Astrocyte (in vitro differentiated cells and primary cell): Measurements from ENCODE around the gene CTSW. TPM values are rescaled to one million over a fixed set of nuclear protein-coding genes. Genes with fewer than 3 reads are reported as not detected.

Experiments
- DNase-seq: peaks from one replicate; pipeline ENCODE4 v3.0.0-alpha.2; 2010; ENCODE audit warnings: low read depth
- FAIRE-seq: peaks from 2 replicates; lab custom pipeline; 2011; peaks lifted over from hg19 to GRCh38; lab: Jason Lieb, UNC
- H2AFZ ChIP-seq: 2 replicates; pipeline ENCODE4 v1.6.0; 2012; ENCODE audit warnings: low read depth, low read length, inconsistent platforms
- H3K27ac ChIP-seq: 2 replicates; pipeline ENCODE4 v1.5.1; 2011; ENCODE audit warnings: low read depth, low read length, inconsistent platforms
- H3K27me3 ChIP-seq: 2 replicates; pipeline ENCODE4 v1.6.0; 2011; ENCODE audit warnings: low read length, inconsistent platforms; ENCODE audit not compliant: insufficient read depth
- H3K36me3 ChIP-seq: 2 replicates; pipeline ENCODE4 v1.5.1; 2011; ENCODE audit warnings: low read length, inconsistent platforms; ENCODE audit not compliant: insufficient read depth
- H3K4me1 ChIP-seq: 2 replicates; pipeline ENCODE4 v1.5.1; 2011; ENCODE audit warnings: low read length, inconsistent platforms; ENCODE audit not compliant: insufficient read depth
- H3K4me2 ChIP-seq: 2 replicates; pipeline ENCODE4 v1.6.0; 2012; ENCODE audit warnings: low read length, inconsistent platforms
- H3K4me3 ChIP-seq: 2 replicates; pipeline ENCODE4 v1.5.1; 2011; ENCODE audit warnings: low read depth, mild to moderate bottlenecking, low read length, inconsistent platforms; ENCODE audit not compliant: insufficient read depth
- H3K79me2 ChIP-seq: 2 replicates; pipeline ENCODE4 v1.6.0; 2012; ENCODE audit warnings: mild to moderate bottlenecking, low read length, inconsistent platforms; ENCODE audit not compliant: insufficient read depth
- H3K9ac ChIP-seq: 2 replicates; pipeline ENCODE4 v1.6.0; 2012; ENCODE audit warnings: mild to moderate bottlenecking, low read length, inconsistent platforms
- H3K9me3 ChIP-seq: 2 replicates; pipeline ENCODE4 v1.5.1; 2012; ENCODE audit warnings: low read depth, mild to moderate bottlenecking, low read length, inconsistent platforms; ENCODE audit not compliant: insufficient read depth
- H4K20me1 ChIP-seq: 2 replicates; pipeline ENCODE4 v1.6.0; 2012; ENCODE audit warnings: low read length, inconsistent platforms; ENCODE audit not compliant: insufficient read depth
- H3K27ac Mint-ChIP-seq: one replicate; pipeline ENCODE4 v1.8.0; 2021; ENCODE audit warnings: mild to moderate bottlenecking, mixed read lengths; ENCODE audit not compliant: unreplicated experiment
- H3K27me3 Mint-ChIP-seq: one replicate; pipeline ENCODE4 v1.8.0; 2021; ENCODE audit warnings: low read depth, mixed read lengths; ENCODE audit not compliant: unreplicated experiment
- H3K36me3 Mint-ChIP-seq: one replicate; pipeline ENCODE4 v1.8.0; 2021; ENCODE audit warnings: low read depth, mixed read lengths; ENCODE audit not compliant: unreplicated experiment
- H3K4me1 Mint-ChIP-seq: one replicate; pipeline ENCODE4 v1.8.0; 2021; ENCODE audit warnings: low read depth, mixed read lengths; ENCODE audit not compliant: unreplicated experiment
- H3K4me3 Mint-ChIP-seq: one replicate; pipeline ENCODE4 v1.8.0; 2021; ENCODE audit warnings: mild to moderate bottlenecking, moderate library complexity, mixed read lengths; ENCODE audit not compliant: unreplicated experiment
- H3K9me3 Mint-ChIP-seq: one replicate; pipeline ENCODE4 v1.8.0; 2021; ENCODE audit warnings: mild to moderate bottlenecking, mixed read lengths; ENCODE audit not compliant: unreplicated experiment
- EZH2 ChIP-seq: IDR thresholded peaks from 2 replicates; pipeline ENCODE4 v1.6.1; 2012; ENCODE audit warnings: mild to moderate bottlenecking, low read length, inconsistent platforms; ENCODE audit not compliant: insufficient read depth
- total RNA-seq: library from RNA; stranded (reverse); gene quantifications from 2 replicates; pipeline ENCODE4 v1.2.1, GENCODE V29; 2021
- TF ChIP-seq, protein P1 (sequence below): IDR thresholded peaks from 2 replicates; pipeline ENCODE4 v1.5.1; 2011; ENCODE audit warnings: low read depth, mild to moderate bottlenecking, inconsistent platforms, low read length, moderate library complexity; ENCODE audit not compliant: insufficient read depth

CTSW gene
- total RNA-seq, 1 donor from 2014 or later = not detected

DNA sequence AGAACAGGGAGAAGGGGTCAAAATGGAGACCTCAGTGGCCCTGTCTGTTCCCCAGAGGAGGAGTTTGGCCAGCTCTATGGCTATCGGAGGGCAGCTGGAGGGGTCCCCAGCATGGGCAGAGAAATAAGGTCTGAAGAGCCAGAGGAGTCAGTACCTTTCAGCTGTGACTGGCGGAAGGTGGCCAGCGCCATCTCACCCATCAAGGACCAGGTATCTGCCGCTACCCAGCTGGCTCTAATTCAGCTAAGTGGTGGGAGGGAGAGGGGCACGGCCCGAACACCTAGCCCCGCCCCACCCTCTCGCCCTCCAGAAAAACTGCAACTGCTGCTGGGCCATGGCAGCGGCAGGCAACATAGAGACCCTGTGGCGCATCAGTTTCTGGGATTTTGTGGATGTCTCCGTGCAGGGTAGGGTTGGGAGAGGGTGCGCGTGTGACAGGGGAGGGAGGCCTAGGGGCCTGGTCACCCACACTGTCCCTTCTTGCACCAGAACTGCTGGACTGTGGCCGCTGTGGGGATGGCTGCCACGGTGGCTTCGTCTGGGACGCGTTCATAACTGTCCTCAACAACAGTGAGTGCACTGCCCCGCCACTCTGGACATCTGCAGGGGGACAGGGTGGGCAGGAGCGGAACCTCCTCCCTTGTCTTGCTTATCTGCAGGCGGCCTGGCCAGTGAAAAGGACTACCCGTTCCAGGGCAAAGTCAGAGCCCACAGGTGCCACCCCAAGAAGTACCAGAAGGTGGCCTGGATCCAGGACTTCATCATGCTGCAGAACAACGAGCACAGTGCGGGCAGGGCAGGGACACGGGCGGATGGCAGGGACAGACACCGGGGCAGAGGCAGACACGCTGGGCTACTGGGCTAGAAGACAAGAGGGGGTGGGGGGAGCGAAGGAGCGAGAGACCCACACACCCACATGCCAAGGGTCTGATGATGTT, 2.8 kb downstream of the CTSW start:
- Mint-ChIP-seq H3K27ac (peak overlapping the region; percentile 34), H3K4me1 (peaks cover 10% of the 10 kb centered on the region), H3K4me3 (peak overlapping the region; percentile 68), H3K36me3 (peaks cover 14% of the 10 kb centered on the region), H3K27me3 (no peaks in the 10 kb centered on the region), H3K9me3 (no peaks in the 10 kb centered on the region)
- Histone ChIP-seq H3K4me3 (no peak overlapping the region), H3K27ac (no peak overlapping the region), H2AFZ (no peak overlapping the region), H3K79me2 (peaks cover 28% of the 10 kb centered on the region), H3K4me2 (no peak overlapping the region), H4K20me1 (peaks cover 36% of the 10 kb centered on the region), H3K9me3 (no peaks in the 10 kb centered on the region), H3K9ac (no peak overlapping the region), H3K36me3 (peaks cover 14% of the 10 kb centered on the region), H3K4me1 (peaks cover 24% of the 10 kb centered on the region), H3K27me3 (no peaks in the 10 kb centered on the region)
- no peak for TF ChIP-seq EZH2
- TF ChIP-seq, protein P1, sequence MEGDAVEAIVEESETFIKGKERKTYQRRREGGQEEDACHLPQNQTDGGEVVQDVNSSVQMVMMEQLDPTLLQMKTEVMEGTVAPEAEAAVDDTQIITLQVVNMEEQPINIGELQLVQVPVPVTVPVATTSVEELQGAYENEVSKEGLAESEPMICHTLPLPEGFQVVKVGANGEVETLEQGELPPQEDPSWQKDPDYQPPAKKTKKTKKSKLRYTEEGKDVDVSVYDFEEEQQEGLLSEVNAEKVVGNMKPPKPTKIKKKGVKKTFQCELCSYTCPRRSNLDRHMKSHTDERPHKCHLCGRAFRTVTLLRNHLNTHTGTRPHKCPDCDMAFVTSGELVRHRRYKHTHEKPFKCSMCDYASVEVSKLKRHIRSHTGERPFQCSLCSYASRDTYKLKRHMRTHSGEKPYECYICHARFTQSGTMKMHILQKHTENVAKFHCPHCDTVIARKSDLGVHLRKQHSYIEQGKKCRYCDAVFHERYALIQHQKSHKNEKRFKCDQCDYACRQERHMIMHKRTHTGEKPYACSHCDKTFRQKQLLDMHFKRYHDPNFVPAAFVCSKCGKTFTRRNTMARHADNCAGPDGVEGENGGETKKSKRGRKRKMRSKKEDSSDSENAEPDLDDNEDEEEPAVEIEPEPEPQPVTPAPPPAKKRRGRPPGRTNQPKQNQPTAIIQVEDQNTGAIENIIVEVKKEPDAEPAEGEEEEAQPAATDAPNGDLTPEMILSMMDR = no peak
- DNase-seq = no peak
- FAIRE-seq = no peak

- no peaks in the 10 kb centered on the region for H3K9me3 Mint-ChIP-seq
- peaks cover 14% of the 10 kb centered on the region for H3K36me3 ChIP-seq
- no peaks in the 10 kb centered on the region for H3K9me3 ChIP-seq
- H3K79me2 ChIP-seq = peaks cover 36% of the 10 kb centered on the region
- H3K9ac ChIP-seq = no peak overlapping the region
- no peak overlapping the region for H3K4me2 ChIP-seq
- H3K27me3 ChIP-seq = no peaks in the 10 kb centered on the region
- DNase-seq (no peak), FAIRE-seq (no peak)
- H3K27me3 Mint-ChIP-seq = no peaks in the 10 kb centered on the region
- peaks cover 41% of the 10 kb centered on the region for H4K20me1 ChIP-seq
- H3K4me1 ChIP-seq = peaks cover 29% of the 10 kb centered on the region
- H3K4me1 Mint-ChIP-seq = peaks cover 10% of the 10 kb centered on the region
- peaks cover 14% of the 10 kb centered on the region for H3K36me3 Mint-ChIP-seq
- no peak overlapping the region for H3K27ac Mint-ChIP-seq
- H3K4me3 ChIP-seq = no peak overlapping the region
- no peak overlapping the region for H3K27ac ChIP-seq
- H3K4me3 Mint-ChIP-seq = peak overlapping the region; percentile 45
- TF ChIP-seq, protein P1 = no peak
- no peak for TF ChIP-seq EZH2
- H2AFZ ChIP-seq = no peak overlapping the region
Measured at GRCh38 chr11:65883058-65883761, 3.6 kb downstream of the CTSW start.
